GM12878 (cell line): ENCODE results near the gene TBCCD1.

Experiments
- CREB1 ChIP-seq: IDR thresholded peaks from 2 replicates; pipeline ENCODE4 v1.6.1; 2012; ENCODE audit warnings: low read depth, mild to moderate bottlenecking, inconsistent platforms
- CTCF ChIP-seq, 3 experiments: IDR thresholded peaks in 2 of 3; conservative IDR thresholded peaks in 1 of 3; 2 replicates each; pipeline ENCODE4 v1.5.1; 2011; ENCODE audit warnings: low read depth in 3 of 3, low read length in 3 of 3, mild to moderate bottlenecking in 3 of 3, control low read depth in 2 of 3, moderate library complexity in 2 of 3, inconsistent platforms in 1 of 3, mixed read lengths in 1 of 3; ENCODE audit not compliant: control insufficient read depth in 2 of 3, insufficient read depth in 1 of 3; ENCODE audit errors: extremely low read depth in 1 of 3
- JUND ChIP-seq: IDR thresholded peaks from 2 replicates; pipeline ENCODE4 v1.6.1; 2012; ENCODE audit warnings: low read depth, mild to moderate bottlenecking, low read length, improper control_type of control experiment, moderate library complexity
- NRF1 ChIP-seq: conservative IDR thresholded peaks from 2 replicates; pipeline ENCODE4 v1.6.1; 2011; ENCODE audit warnings: mild to moderate bottlenecking, low read depth, low read length, improper control_type of control experiment
- TAF1 ChIP-seq: IDR thresholded peaks from 2 replicates; pipeline ENCODE4 v1.6.1; 2011; ENCODE audit warnings: mild to moderate bottlenecking, low read depth, low read length, borderline replicate concordance
- YY1 ChIP-seq: IDR thresholded peaks from 2 replicates; pipeline ENCODE4 v1.6.1; 2011; ENCODE audit warnings: low read depth, mild to moderate bottlenecking, low read length
- ZBTB40 ChIP-seq: fragments of 450-650 bp; IDR thresholded peaks from 2 replicates; pipeline ENCODE4 v1.6.1; 2016; ENCODE audit warnings: mild to moderate bottlenecking, moderate library complexity, borderline replicate concordance
- ZNF274 ChIP-seq: IDR thresholded peaks from one replicate; pipeline ENCODE4 v1.8.0; 2011; ENCODE audit not compliant: insufficient read length, insufficient read depth

- TF ChIP-seq CREB1 (no peak), NRF1 (no peak), CTCF (IDR thresholded peaks at IDR 0.05 in 2 of 3, conservative IDR thresholded peaks at IDR 0.05 in 1 of 3; ENCODE audit: control insufficient read depth in 2 of 3, extremely low read depth in 1 of 3, insufficient read depth in 1 of 3, low read depth in 3 of 3, low read length in 3 of 3) (no peak), ZNF274 (no peak), TAF1 (no peak), JUND (no peak), YY1 (no peak), ZBTB40 (no peak)
These were observed 52.0 kb downstream of the TBCCD1 start for GRCh38 chr3:186515125-186515524.
